DMS53 treated with DMSO at 0.1 percent for 48 hours (cell line): Measurements from ENCODE around the gene CCR6.

Source experiments
- DNase-seq: peaks from one replicate; lab custom pipeline; 2025; ENCODE audit not compliant: unreplicated experiment; lab: John Stamatoyannopoulos, UW

The CCR6 gene

GRCh38 chr6:167140589-167141474, 17.9 kb downstream of the CCR6 start:
- DNase-seq = peak; percentile 73

- peak; percentile 61 for DNase-seq
Measured at GRCh38 chr6:167141667-167142432, 19.0 kb downstream of the CCR6 start.

GRCh38 chr6:167142433-167142761, 19.5 kb downstream of the CCR6 start:
- no peak for DNase-seq

- no peak for DNase-seq
Measured at GRCh38 chr6:167143041-167143440, 20.1 kb downstream of the CCR6 start.

GRCh38 chr6:167145461-167145860, 22.6 kb downstream of the CCR6 start:
- DNase-seq = no peak

- DNase-seq = no peak
Measured at GRCh38 chr6:167146135-167146534, 23.2 kb downstream of the CCR6 start.

GRCh38 chr6:167146977-167147376, 24.1 kb downstream of the CCR6 start:
- DNase-seq = no peak

- DNase-seq = no peak
Measured at GRCh38 chr6:167148021-167148420, 25.1 kb downstream of the CCR6 start.

- DNase-seq = no peak
Measured at GRCh38 chr6:167148997-167149396, 26.1 kb downstream of the CCR6 start.

GRCh38 chr6:167150941-167151549, 28.1 kb downstream of the CCR6 start:
- no peak for DNase-seq

GRCh38 chr6:167151648-167152047, 28.8 kb downstream of the CCR6 start:
- DNase-seq = no peak

GRCh38 chr6:167152862-167153261, 30.0 kb downstream of the CCR6 start:
- DNase-seq = no peak

GRCh38 chr6:167153521-167153959, 30.6 kb downstream of the CCR6 start:
- DNase-seq = no peak

- no peak for DNase-seq
Measured at GRCh38 chr6:167154291-167154690, 31.4 kb downstream of the CCR6 start.

GRCh38 chr6:167154895-167155294, 32.0 kb downstream of the CCR6 start:
- DNase-seq = no peak

GRCh38 chr6:167157414-167157813, 34.5 kb downstream of the CCR6 start:
- DNase-seq = no peak

- DNase-seq = no peak
Measured at GRCh38 chr6:167157863-167158262, 35.0 kb downstream of the CCR6 start, which contains the start of gene GPR31. Gene GPR31 (minus strand): TSS chr6:167157980. CDS start chr6:167157831, 149 bp downstream.

- DNase-seq = no peak
Measured at GRCh38 chr6:167161851-167162467, 39.1 kb downstream of the CCR6 start.

GRCh38 chr6:167162591-167162990, 39.7 kb downstream of the CCR6 start:
- DNase-seq = no peak

- no peak for DNase-seq
Measured at GRCh38 chr6:167163476-167164011, 40.6 kb downstream of the CCR6 start.

- no peak for DNase-seq
Measured at GRCh38 chr6:167164261-167164660, 41.4 kb downstream of the CCR6 start.
